HepG2 (cell line): ENCODE results near the gene DYNC1LI2. TPM values are rescaled to one million over a fixed set of nuclear protein-coding genes. Genes with fewer than 3 reads are reported as not detected.
A peak's percentile ranks its signal among the peaks of the same experiment; 100 is the strongest.

ENCODE experiments used
- ATAC-seq: fragments of 200-7000 bp; cut with Tn5 transposase; 3 replicates; pipeline ENCODE4 v1.9.1; 2020; ENCODE audit warnings: mild to moderate bottlenecking, moderate library complexity
- BruUV-seq: library from RNA; stranded (reverse); fragments of 400-500 nt; replicated peaks from 2 replicates; lab custom pipeline; 2021; lab: Mats Ljungman, UMichigan
- CTCF ChIA-PET: fragments of 300-600 bp; formaldehyde crosslinking; extraction: SDS; loops from one replicate; lab custom pipeline; 2021; ENCODE audit warnings: low total read pairs, inconsistent platforms, low intra/inter-chr PET ratio; lab: Yijun Ruan, JAX
- POLR2A ChIA-PET: fragments of 350-600 bp; sonication (Branson Sonifier 250); formaldehyde crosslinking; loops from one replicate; lab custom pipeline; 2020; ENCODE audit warnings: antibody characterized with exemption, inconsistent platforms; lab: Yijun Ruan, JAX
- DNase-seq: peaks from one replicate; pipeline ENCODE4 v3.0.0-alpha.2; 2015; ENCODE audit warnings: low spot score
- FAIRE-seq: peaks from 3 replicates; lab custom pipeline; 2011; peaks lifted over from hg19 to GRCh38; lab: Jason Lieb, UNC
- H2AFZ ChIP-seq: one replicate; pipeline ENCODE4 v1.6.1; 2011; ENCODE audit warnings: low read length, inconsistent platforms
- H3K27ac ChIP-seq: fragments of 300-600 bp; 3 replicates; pipeline ENCODE4 v1.8.0; 2011; ENCODE audit warnings: mixed run types, mild to moderate bottlenecking, mixed read lengths, low read length, inconsistent platforms; ENCODE audit not compliant: insufficient read depth; ENCODE audit errors: extremely low read length
- H3K27me3 ChIP-seq, 2 experiments: fragments of 200-600 bp in 1 of 2; 2 replicates in 1 of 2; 3 replicates in 1 of 2; pipeline versions ENCODE4 v1.6.0 to v1.8.0; 2011; ENCODE audit warnings: low read length in 2 of 2, mild to moderate bottlenecking in 2 of 2, moderate library complexity in 2 of 2, inconsistent platforms in 1 of 2; ENCODE audit not compliant: insufficient read depth in 2 of 2, control insufficient read depth in 1 of 2
- H3K36me3 ChIP-seq, 2 experiments: fragments of 200-600 bp in 1 of 2; replicated peaks in 1 of 2; 2 replicates in 1 of 2; 3 replicates in 1 of 2; pipeline versions ENCODE4 v1.5.1 to v1.8.0; 2011; ENCODE audit warnings: low read length in 2 of 2, inconsistent platforms in 1 of 2; ENCODE audit not compliant: insufficient read depth in 2 of 2, control insufficient read depth in 1 of 2
- H3K4me1 ChIP-seq: 2 replicates; pipeline ENCODE4 v1.5.1; 2012; ENCODE audit warnings: low read length, inconsistent platforms; ENCODE audit not compliant: insufficient read depth
- H3K4me2 ChIP-seq: 2 replicates; pipeline ENCODE4 v1.6.0; 2011; ENCODE audit warnings: low read depth, low read length, inconsistent platforms
- H3K4me3 ChIP-seq, 3 experiments: fragments of 200-600 bp in 1 of 3; sonication (generic), shearing (Covaris generic) in 1 of 3; replicated peaks in 1 of 3; 2 replicates each; pipeline ENCODE4 v1.5.1; 2011 to 2016; ENCODE audit warnings: low read length in 3 of 3, inconsistent platforms in 2 of 3, low read depth in 2 of 3, mild to moderate bottlenecking in 2 of 3, control low read depth in 1 of 3, mixed read lengths in 1 of 3; ENCODE audit not compliant: insufficient read depth in 1 of 3
- H3K79me2 ChIP-seq: one replicate; pipeline ENCODE4 v1.6.1; 2011; ENCODE audit warnings: low read length, inconsistent platforms; ENCODE audit not compliant: insufficient read depth
- H3K9ac ChIP-seq: 2 replicates; pipeline ENCODE4 v1.6.0; 2011; ENCODE audit warnings: mild to moderate bottlenecking, low read depth, low read length, inconsistent platforms; ENCODE audit not compliant: insufficient read depth
- H3K9me3 ChIP-seq: 2 replicates; pipeline ENCODE4 v1.5.1; 2012; ENCODE audit warnings: mild to moderate bottlenecking, low read length
- H4K20me1 ChIP-seq: 2 replicates; pipeline ENCODE4 v1.6.0; 2011; ENCODE audit warnings: inconsistent platforms, mild to moderate bottlenecking, low read length, moderate library complexity; ENCODE audit not compliant: insufficient read depth
- ATF1 ChIP-seq: IDR thresholded peaks from 2 replicates; pipeline ENCODE4 v1.6.1; 2016; ENCODE audit warnings: mild to moderate bottlenecking, control low read depth
- BRD4 ChIP-seq: sonication (generic); formaldehyde crosslinking; IDR thresholded peaks from 2 replicates; pipeline ENCODE4 v1.4.0; 2020; ENCODE audit warnings: missing genetic modification reagents
- MIXL1 ChIP-seq: IDR thresholded peaks from 2 replicates; pipeline ENCODE4 v1.6.1; 2016
- NCOA2 ChIP-seq: sonication (generic); formaldehyde crosslinking; IDR thresholded peaks from 2 replicates; pipeline ENCODE4 v1.8.0; 2022; ENCODE audit warnings: inconsistent platforms
- ZNF775 ChIP-seq: sonication (generic); formaldehyde crosslinking; IDR thresholded peaks from 2 replicates; pipeline ENCODE4 v1.4.0; 2020; ENCODE audit warnings: missing genetic modification reagents, mild to moderate bottlenecking, moderate library complexity, borderline replicate concordance
- ZNF777 ChIP-seq: sonication (generic); formaldehyde crosslinking; IDR thresholded peaks from 2 replicates; pipeline ENCODE4 v1.4.0; 2020; ENCODE audit warnings: missing genetic modification reagents
- WGBS: methylation state at CpG from one replicate; pipeline ENCODE4 v1.1.6; 2017; ENCODE audit warnings: low lambda C conversion rate; 5-methylcytosine and 5-hydroxymethylcytosine counted together
- in situ Hi-C: cut with HindIII; loops from 2 replicates; pipeline ENCODE4 v1.10.0; 2017; ENCODE audit warnings: low pct_unique_long_range_greater_than_20kb; ENCODE audit not compliant: extremely low pct_ligation_motif_present
- intact Hi-C: fragments of 100-400 bp; cut with micrococcal nuclease; formaldehyde crosslinking; loops from one replicate; pipeline ENCODE4 v1.10.0; 2022; ENCODE audit not compliant: unreplicated experiment
- polyA plus RNA-seq, 8 experiments: library from polyadenylated mRNA; depleted of rRNA in 3 of 8; stranded (reverse) in 7 of 8; unstranded in 1 of 8; fragments of >200 nt; fragmentation: Illumina TruSeq in 4 of 8; extraction: Trizol in 4 of 8; gene quantifications; 2 replicates each; pipeline versions ENCODE4 v1.2.1 to v1.2.3, GENCODE V29; 2011 to 2016; ENCODE audit warnings: low read depth in 4 of 8, missing spikeins in 1 of 8, mixed read lengths in 1 of 8; ENCODE audit not compliant: insufficient read depth in 1 of 8
- total RNA-seq, 5 experiments: library from RNA; depleted of rRNA; stranded (reverse); fragments of >200 nt; fragmentation: Illumina TruSeq; extraction: Trizol; gene quantifications; 2 replicates each; pipeline ENCODE4 v1.2.3, GENCODE V29; 2016; ENCODE audit warnings: low read depth in 1 of 5
- TF ChIP-seq, protein P1 (sequence below): IDR thresholded peaks from 2 replicates; pipeline ENCODE4 v1.6.1; 2012; ENCODE audit warnings: low read depth, low read length, improper control_type of control experiment
- TF ChIP-seq, protein P2 (sequence below): sonication (generic); formaldehyde crosslinking; IDR thresholded peaks from 2 replicates; pipeline ENCODE4 v1.4.0; 2020; ENCODE audit warnings: missing genetic modification reagents
- TF ChIP-seq, protein P3 (sequence below): sonication (generic); formaldehyde crosslinking; IDR thresholded peaks from 2 replicates; pipeline ENCODE4 v1.8.0; 2022; ENCODE audit warnings: missing genetic modification reagents, mild to moderate bottlenecking, inconsistent platforms, borderline replicate concordance
- TF ChIP-seq, protein P4 (sequence below): sonication (generic); formaldehyde crosslinking; conservative IDR thresholded peaks from 2 replicates; pipeline ENCODE4 v1.8.0; 2022; ENCODE audit warnings: missing genetic modification reagents

The DYNC1LI2 gene
- total and polyA plus RNA-seq, 2 of the 13 experiments (the other 11 are each of a cell fraction or from before 2014, with no cell fraction given): 65.5 to 135 TPM

DNA sequence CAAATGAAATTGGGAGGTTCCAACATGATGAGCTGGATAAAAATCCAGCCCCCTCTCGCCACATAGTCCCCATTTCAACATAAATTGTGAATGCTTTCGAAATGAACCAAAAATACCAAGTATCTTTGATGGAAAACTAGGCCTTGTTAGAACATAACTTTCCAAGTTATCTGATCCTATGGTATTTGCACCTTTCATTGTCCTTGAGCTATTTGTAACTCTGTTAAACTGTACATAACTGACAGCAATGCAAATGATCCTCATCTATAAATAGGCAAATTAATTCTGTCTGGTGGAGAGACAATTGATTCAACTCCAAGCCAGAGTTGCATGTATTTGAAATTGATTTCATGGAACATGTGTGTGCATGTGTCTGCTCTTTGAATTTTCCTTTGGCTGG lies 73.1 kb downstream of the DYNC1LI2 start:
- no TSS peak for BruUV-seq
- Histone ChIP-seq H3K4me2 (no peak overlapping the region), H3K27me3 (no peaks in the 10 kb centered on the region), H4K20me1 (no peaks in the 10 kb centered on the region; the same call in 1 of the 2 replicates), H3K9ac (no peak overlapping the region), H3K4me1 (peaks cover 9% of the 10 kb centered on the region), H3K4me3 (no peak overlapping the region), H3K9me3 (no peaks in the 10 kb centered on the region), H3K79me2 (no peaks in the 10 kb centered on the region), H2AFZ (no peak overlapping the region), H3K27ac (peak overlapping the region; percentile 0), H3K36me3 (peaks cover 0 to 4% of the 10 kb centered on the region in 2 experiments; a peak in 2 of 5 replicates)
- ATAC-seq (peak; percentile 55), FAIRE-seq (peak; percentile 40), DNase-seq (no peak)
- in situ Hi-C loops (no loop called here), intact Hi-C loops (no loop called here)
- TF ChIP-seq ZNF777 (CRISPR knock-in tag): no peak
- TF ChIP-seq, protein P1, sequence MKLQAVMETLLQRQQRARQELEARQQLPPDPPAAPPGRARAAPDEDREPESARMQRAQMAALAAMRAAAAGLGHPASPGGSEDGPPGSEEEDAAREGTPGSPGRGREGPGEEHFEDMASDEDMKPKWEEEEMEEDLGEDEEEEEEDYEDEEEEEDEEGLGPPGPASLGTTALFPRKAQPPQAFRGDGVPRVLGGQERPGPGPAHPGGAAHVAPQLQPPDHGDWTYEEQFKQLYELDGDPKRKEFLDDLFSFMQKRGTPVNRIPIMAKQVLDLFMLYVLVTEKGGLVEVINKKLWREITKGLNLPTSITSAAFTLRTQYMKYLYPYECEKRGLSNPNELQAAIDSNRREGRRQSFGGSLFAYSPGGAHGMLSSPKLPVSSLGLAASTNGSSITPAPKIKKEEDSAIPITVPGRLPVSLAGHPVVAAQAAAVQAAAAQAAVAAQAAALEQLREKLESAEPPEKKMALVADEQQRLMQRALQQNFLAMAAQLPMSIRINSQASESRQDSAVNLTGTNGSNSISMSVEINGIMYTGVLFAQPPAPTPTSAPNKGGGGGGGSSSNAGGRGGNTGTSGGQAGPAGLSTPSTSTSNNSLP: peak; percentile 41; the same call in 1 of the 2 replicates
- 88% methylated on average over 2 of the region's 2 CpGs for WGBS
- CTCF ChIA-PET: no interaction called here
- POLR2A ChIA-PET: interaction anchor here (0.8 kb wide), 1 partner anchor 126 kb away, joined by 3 read pairs; the partner anchor contains the start of gene CKLF

DNA sequence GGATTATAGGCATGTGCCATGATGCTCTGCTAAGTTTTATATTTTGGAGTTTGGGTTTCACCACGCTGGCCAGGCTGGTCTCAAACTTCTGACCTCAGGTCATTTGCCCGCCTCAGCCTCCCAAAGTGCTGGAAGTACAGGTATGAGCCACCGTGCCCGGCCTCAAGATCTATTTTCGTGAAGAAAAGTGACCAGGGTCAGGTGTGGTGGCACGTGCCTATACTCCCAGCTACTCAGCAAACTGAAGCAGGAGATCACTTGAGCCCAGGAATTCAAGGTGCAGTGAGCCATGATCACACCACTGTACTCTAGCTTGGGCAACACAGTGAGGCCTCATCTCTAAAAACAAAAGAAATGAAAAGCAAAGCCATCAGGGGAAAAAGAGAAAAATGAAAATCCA lies 73.6 kb downstream of the DYNC1LI2 start:
- no peak overlapping the region for H3K9ac ChIP-seq
- no TSS peak for BruUV-seq
- H3K27ac ChIP-seq: peak overlapping the region; percentile 0
- TF ChIP-seq MIXL1 (CRISPR knock-in tag): no peak
- TF ChIP-seq, protein P2, sequence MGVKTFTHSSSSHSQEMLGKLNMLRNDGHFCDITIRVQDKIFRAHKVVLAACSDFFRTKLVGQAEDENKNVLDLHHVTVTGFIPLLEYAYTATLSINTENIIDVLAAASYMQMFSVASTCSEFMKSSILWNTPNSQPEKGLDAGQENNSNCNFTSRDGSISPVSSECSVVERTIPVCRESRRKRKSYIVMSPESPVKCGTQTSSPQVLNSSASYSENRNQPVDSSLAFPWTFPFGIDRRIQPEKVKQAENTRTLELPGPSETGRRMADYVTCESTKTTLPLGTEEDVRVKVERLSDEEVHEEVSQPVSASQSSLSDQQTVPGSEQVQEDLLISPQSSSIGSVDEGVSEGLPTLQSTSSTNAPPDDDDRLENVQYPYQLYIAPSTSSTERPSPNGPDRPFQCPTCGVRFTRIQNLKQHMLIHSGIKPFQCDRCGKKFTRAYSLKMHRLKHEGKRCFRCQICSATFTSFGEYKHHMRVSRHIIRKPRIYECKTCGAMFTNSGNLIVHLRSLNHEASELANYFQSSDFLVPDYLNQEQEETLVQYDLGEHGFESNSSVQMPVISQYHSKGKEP: no peak
- TF ChIP-seq, protein P3, sequence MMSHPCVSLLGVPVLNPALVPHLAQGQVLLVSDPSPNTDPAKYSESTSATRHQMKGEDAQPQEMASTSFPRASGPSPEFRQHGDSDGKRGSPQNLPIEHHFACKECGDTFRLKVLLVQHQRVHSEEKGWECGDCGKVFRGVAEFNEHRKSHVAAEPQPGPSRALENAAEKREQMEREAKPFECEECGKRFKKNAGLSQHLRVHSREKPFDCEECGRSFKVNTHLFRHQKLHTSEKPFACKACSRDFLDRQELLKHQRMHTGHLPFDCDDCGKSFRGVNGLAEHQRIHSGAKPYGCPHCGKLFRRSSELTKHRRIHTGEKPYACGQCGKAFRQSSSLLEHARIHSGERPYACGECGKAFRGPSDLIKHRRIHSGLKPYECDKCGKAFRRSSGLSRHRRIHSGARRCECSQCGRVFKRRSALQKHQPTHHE (CRISPR knock-in tag): no peak
- no peak for TF ChIP-seq ATF1 (CRISPR knock-in tag)
- no peak for TF ChIP-seq ZNF775
- TF ChIP-seq NCOA2 (CRISPR knock-in tag): no peak
- no peak for TF ChIP-seq BRD4 (CRISPR knock-in tag)
- TF ChIP-seq, protein P4, sequence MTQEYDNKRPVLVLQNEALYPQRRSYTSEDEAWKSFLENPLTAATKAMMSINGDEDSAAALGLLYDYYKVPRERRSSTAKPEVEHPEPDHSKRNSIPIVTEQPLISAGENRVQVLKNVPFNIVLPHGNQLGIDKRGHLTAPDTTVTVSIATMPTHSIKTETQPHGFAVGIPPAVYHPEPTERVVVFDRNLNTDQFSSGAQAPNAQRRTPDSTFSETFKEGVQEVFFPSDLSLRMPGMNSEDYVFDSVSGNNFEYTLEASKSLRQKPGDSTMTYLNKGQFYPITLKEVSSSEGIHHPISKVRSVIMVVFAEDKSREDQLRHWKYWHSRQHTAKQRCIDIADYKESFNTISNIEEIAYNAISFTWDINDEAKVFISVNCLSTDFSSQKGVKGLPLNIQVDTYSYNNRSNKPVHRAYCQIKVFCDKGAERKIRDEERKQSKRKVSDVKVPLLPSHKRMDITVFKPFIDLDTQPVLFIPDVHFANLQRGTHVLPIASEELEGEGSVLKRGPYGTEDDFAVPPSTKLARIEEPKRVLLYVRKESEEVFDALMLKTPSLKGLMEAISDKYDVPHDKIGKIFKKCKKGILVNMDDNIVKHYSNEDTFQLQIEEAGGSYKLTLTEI (CRISPR knock-in tag): no peak
- 97% methylated on average over 6 of the region's 6 CpGs for WGBS
- ATAC-seq (peak; percentile 25; the same call in 1 of the 3 replicates), FAIRE-seq (no peak), DNase-seq (no peak)
- no peak overlapping the region for H3K4me2 ChIP-seq
- no peaks in the 10 kb centered on the region for H3K79me2 ChIP-seq
- H4K20me1 ChIP-seq: no peaks in the 10 kb centered on the region; the same call in 1 of the 2 replicates
- ChIA-PET CTCF (no interaction called here), POLR2A (no interaction called here)
- H3K4me3 ChIP-seq: no peak overlapping the region
- H3K36me3 ChIP-seq: peaks cover 0 to 4% of the 10 kb centered on the region in 2 experiments; a peak in 2 of 5 replicates
- in situ Hi-C loops: no loop called here
- no peaks in the 10 kb centered on the region for H3K9me3 ChIP-seq
- no peak overlapping the region for H2AFZ ChIP-seq
- intact Hi-C loops: no loop called here
- H3K27me3 ChIP-seq: no peaks in the 10 kb centered on the region
- peaks cover 9% of the 10 kb centered on the region for H3K4me1 ChIP-seq
